NCI-H1105 treated with DMSO at 0.1 percent for 48 hours (cell line): ENCODE measurements around the gene SHROOM3.

Experiments used
- DNase-seq: peaks from one replicate; lab custom pipeline; 2025; lab: John Stamatoyannopoulos, UW

The SHROOM3 gene

DNA sequence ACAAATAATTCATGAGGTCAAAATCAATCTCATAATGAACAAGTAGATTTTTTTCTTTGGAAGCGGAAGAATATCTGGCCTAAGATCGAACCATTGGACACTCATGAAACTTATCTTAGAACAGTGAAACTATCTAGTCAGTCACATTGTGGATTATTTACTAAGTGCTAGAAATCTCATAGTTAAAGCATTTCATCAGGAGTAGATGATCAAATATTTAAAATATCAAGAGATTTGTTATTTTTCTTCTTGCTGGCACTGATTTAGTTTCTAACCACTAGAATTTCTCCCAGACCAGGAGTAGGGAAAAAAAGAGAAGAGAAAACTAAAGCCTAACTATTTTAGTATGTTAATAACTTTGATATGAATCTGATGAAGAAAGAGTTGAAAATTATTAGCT is 105.5 kb downstream of the SHROOM3 start:
- DNase-seq, result no peak

- DNase-seq, result no peak
Measured at GRCh38 chr4:76543378-76543777, 108.3 kb downstream of the SHROOM3 start.

DNA sequence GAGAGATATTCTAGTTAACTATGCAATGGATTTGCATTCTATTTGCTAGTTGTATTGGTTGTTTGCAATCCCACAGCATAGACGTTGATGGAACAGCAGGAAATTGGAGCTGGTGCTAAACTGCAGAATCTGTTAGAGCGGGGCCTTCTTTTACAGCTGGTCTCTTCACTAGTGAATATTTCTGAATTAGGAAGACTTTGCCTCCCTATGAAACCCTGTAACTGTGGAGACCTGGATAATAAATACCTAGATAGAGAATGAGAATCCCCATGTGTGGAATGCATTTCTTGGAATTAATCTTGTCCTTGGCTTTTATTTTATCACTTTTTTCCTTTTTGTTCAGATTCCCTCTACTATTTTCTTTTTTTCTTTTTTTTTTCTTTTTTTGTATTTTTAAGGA is 109.7 kb downstream of the SHROOM3 start:
- no peak for DNase-seq

GRCh38 chr4:76545226-76545884 is 110.3 kb downstream of the SHROOM3 start:
- DNase-seq, result no peak

DNA sequence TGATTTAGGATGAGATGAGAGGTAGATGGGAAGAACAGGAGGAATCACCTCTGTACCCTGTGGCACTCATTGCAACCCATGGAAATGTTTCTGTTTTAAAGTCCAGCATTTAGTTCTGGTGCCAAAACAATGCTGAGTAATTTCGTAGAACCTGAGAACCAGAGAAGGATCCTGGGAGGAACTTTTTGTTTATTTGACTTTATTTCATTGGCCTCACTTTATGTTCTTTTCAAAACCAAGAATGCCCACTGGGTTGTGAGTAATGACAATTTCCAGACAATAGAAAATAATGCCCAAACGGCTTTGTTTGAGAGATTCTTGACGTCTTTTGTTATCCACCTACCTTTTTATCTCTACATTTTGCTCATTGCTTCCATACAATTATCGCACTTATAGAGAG is 111.3 kb downstream of the SHROOM3 start:
- DNase-seq, result no peak

DNA sequence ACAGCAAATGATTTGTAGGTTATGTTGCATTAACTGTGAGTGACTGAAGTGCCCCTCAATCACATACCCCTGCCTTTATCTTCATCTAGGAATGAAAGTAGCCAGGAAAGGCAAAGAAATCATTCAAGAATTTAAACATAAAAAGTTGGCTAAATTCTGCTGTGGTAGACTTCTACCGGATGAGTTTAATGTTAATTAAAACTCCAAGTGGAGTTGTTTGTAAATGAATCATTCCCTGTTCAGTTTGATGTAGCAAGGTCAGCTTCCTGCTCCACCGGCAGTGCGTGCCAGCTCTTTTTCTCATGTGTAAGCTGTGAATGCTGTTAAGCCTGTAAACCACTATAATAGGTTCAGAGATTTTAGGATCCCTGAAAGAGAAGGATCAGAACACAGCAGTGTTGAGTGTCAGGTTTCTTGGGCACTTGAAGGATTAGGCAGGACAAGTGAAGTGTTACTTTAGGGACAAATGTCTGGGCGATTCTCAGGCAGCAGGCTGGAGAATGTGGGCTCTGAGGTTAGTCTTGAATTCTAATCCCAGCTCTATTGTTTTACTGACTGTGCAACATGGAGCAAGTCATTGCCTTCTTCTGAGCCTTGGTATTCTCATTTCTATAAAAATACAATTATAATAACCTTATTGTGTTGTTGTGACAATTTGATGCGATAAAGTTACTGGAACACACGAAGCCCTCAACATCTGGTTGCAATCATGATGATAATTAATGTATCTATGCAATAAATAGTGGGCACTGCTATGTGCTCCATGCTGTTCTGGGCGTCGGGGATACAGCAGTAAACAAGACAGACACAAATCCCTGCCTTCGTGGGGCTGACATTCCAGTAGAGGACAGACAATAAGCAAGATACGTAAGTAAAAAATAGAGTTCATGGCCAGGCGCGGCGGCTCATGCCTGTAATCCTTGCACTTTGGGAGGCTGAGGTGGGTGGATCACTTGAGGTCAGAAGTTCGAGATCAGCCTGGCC is 112.0 kb downstream of the SHROOM3 start:
- no peak for DNase-seq

DNA sequence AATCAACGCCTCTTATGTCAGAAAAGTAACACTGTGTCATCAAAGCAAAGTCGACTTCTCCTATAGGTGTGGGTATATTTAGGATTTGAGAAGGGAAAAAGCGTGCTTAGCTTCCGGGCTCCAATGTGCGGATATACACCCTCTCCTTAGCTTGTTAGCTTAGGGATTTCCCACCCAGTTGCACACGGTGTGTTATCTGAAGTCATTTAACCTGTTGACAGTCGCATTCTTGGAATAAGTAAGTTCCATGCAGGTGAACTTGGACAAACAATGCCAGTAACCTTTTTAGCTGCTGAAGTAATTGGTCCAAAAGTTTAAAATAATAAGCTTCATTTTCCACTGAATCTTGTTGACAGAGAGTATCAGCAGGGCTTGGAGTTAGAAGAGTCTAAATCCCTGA is 113.7 kb downstream of the SHROOM3 start:
- DNase-seq, result no peak

- no peak for DNase-seq
Measured at GRCh38 chr4:76549765-76550164, 114.7 kb downstream of the SHROOM3 start.

DNA sequence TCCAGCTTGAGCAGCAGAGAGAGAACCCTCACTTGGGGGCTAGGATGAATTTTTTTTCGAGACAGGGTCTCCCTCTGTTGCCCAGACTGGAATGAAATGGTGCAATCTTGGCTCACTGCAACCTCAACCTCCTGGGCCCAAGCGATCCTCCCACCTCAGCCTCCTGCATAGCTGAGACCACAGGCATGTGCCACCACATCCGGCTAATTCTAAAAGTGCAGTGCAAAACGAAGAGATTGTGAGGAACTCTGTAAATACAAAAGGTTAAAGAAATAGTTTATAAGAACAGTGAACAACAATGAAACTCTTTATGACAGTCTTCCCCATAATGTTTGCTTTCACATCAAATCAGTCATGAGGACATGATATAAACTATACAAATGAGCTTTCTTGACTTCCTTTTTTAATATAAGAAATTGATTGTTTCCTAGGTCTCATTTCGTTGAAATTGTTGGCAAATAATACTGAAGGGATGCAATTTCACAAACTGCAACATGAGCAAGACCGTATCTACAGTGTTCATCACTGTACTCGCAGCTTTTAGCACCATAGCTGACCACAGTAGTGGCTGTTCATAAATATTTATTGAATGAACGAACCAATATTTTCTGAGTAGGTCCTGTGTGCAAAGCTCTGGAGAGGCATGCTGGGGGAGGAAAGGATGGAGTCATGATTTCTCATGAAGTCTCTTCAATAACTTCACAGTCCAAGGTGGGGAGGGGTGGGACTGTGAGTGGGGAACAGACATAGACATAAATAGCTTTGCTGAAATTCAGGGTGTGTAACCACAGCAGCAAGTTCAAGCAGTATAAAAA is 116.1 kb downstream of the SHROOM3 start:
- no peak for DNase-seq

- DNase-seq, result no peak
Measured at GRCh38 chr4:76554630-76555029, 119.6 kb downstream of the SHROOM3 start.

GRCh38 chr4:76556452-76556851 is 121.4 kb downstream of the SHROOM3 start:
- DNase-seq, result no peak

DNA sequence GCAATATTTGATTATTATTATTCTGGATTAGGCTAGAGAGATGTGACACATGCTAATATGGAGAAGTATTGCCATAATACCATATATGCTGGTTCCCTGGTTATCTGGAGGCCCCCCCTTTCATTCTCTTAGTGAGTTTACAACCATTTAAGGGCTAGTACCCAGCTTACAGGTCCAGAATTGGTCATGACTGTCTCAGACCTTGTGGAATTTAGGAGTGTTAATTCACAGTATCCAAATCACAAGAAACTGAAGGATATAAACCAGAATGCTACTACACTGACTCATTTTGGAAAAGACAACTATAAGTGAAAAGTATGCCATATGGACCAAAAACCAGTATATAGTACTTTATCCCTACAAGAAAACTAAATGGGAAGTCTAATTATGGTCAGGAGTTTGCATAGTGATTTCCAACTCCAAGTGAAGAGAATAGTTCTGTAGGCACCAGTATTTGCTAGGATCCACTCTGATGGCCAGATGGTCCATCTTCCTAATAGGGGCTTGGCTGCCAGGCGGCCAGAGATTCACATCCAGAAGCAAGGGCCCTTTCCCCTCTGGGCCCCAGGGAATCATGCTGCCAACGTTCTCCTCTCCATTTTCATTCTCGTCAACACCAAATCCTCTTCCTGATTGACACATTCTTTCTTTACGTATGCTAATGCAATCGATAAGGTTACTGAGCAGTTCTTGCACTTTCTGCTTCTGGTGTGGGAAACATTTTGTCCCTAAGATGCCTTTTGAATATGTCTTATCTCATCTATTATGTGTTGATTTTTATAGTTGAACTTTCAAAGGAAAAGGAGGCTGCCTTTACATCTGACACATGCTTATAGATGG is 123.6 kb downstream of the SHROOM3 start:
- DNase-seq, result no peak

- DNase-seq, result no peak
Measured at GRCh38 chr4:76559236-76560071, 124.4 kb downstream of the SHROOM3 start.

DNA sequence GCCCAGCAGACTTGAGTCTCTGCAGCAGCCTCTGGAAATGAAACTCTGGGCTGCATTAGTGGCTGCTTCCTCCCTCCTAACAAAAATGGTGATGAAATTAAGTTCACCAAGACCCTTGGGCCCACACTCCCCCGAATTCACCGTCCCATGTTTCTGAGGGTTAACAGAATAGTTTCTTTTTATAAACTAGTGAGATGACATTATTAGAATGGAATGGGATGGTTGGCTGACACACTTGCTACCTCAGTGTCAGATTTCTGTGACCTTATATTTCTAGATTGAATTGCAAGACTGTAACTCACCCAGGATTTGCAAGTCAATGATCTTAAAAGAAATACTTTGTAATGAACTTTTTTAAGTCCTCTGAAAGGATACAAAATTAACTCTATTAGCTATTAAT is 127.1 kb downstream of the SHROOM3 start:
- no peak for DNase-seq

- DNase-seq, result no peak
Measured at GRCh38 chr4:76562836-76563453, 127.9 kb downstream of the SHROOM3 start.

DNA sequence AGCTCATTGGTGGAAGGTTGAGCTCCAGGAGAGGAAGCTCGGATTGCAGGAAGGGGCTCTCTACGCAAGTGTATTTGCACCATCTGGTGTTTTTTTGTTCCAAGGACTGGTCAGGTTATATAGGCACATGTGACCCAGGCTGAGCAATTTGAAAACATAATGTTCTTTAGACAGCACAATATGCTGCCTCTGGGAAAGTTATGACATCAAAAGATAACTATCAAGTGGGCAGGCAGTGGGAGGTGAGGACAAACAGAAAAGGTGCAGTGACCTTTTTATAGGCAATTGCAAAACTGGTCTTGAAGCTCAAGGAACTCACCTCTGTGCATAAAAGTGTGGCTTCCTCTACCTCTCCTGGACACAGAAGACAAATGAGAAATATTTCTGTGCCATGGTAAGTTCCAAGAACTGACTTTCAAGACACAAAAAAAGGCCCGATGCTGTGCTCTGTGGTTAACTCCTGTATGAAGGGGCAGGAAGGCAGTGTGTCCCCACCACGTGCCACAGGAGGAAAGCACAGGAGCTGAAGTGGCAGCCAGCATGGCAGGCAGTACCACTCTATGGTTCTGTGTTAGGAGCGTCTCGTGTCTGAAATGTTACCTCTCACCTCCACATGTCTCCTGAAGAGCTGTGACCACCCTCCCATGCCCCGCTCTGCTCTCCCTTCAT is 128.6 kb downstream of the SHROOM3 start:
- DNase-seq, result no peak

DNA sequence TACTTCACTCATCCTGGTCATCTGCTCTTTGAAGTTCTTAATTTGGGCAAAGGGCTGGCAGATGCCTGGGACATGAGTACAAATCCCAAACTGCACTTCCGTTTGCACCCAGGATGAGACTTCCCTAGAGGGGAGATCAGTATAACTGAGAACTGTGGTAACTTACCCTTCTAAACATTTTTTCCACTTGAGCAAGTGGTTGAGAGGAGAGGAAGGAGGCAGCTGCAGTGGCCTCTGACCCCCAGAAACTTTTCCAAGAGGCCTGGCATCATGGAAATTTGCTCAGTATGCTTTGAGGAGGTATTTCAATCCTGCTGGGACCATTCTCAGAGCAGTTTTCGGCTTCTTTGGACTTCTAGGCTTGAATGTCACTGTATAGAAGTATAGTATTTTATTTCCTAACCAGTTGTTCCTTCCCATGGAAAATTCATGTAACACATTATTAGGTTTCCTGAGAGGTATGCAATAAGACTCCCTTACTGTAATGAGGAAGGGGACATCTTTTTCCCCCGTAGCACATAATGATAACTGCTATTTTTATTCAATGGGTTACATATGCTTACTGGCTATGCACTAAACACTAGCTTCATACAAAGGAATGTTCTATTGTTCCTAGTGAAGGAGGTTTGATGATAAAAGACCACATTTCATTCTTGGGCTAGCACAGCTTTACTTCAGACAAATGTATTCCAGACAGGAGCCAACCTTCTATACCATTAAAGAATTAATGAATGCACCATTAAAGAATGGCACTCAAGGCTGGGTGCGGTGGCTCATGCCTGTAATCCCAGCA is 129.3 kb downstream of the SHROOM3 start:
- DNase-seq, result no peak

GRCh38 chr4:76568262-76568661 is 133.2 kb downstream of the SHROOM3 start:
- no peak for DNase-seq

- no peak for DNase-seq
Measured at GRCh38 chr4:76569225-76569624, 134.2 kb downstream of the SHROOM3 start.
